ENCODE data around the gene ZBTB4.
A peak's percentile ranks its signal among the peaks of the same experiment; 100 is the strongest.

ZBTB4 gene

DNA sequence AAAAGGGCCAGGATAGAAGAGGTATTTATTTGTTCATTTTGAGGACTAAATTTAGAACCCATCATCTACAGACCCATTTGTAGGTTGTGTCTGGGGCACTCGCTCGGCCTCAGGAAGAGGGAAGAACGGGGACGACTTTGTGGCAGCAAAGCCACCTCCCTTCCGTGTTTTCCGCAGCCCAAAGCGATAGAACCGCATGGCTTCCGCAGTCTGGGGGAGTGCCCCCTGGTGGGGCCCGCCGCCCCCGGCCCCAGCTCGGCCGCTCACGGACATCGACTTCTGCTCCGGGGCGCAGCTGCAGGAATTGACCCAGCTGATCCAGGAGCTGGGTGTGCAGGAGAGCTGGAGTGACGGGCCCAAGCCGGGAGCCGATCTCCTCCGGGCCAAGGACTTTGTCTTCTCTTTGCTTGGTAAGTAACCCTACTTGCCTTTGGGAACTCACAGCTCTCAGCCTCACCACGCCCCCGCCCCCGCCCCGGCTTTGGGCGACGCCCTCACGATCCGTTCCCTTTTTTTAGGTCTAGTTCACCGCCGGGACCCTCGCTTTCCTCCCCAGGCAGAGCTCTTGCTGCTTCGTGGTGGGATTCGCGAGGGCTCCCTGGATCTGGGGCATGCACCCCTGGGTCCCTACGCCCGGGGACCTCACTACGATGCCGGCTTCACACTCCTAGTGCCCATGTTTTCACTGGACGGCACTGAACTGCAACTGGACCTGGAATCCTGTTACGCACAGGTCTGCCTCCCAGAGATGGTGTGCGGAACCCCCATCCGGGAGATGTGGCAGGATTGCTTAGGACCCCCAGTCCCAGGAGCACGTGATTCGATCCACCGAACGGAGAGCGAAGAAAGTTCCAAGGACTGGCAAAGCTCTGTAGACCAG is 43.5 kb downstream of the ZBTB4 start:
- Histone ChIP-seq H2BK12ac (ENCODE audit: low read length) (no peak overlapping the region), H3K9ac (ENCODE audit: low read length) (peak overlapping the region; percentile 31), H3K9me3 (ENCODE audit: insufficient read depth, low read depth, low read length) (peaks cover 5% of the 10 kb centered on the region), H3K36me3 (ENCODE audit: control insufficient read depth in 1 of 2, insufficient read depth in 2 of 2, low read length in 2 of 2) (no peaks in the 10 kb centered on the region), H3K18ac (ENCODE audit: low read length) (peak overlapping the region; percentile 55), H2BK120ac (ENCODE audit: insufficient read depth, low read length, poor library complexity) (peak overlapping the region; percentile 57), H2AFZ (ENCODE audit: insufficient read depth, low read length, poor library complexity) (peak overlapping the region; percentile 53), H3K27ac (ENCODE audit: low read depth, low read length) (peak overlapping the region; percentile 45), H3K4ac (ENCODE audit: low read depth, low read length) (peak overlapping the region; percentile 27), H3K79me2 (ENCODE audit: control insufficient read depth, insufficient read depth, low read length, poor library complexity) (peaks cover 4% of the 10 kb centered on the region), H4K8ac (ENCODE audit: low read depth, low read length) (peak overlapping the region; percentile 74), H4K91ac (ENCODE audit: low read depth, low read length) (peak overlapping the region; percentile 62), H2AK5ac (ENCODE audit: low read length) (peak overlapping the region; percentile 73), H3K23ac (ENCODE audit: low read length) (no peak overlapping the region), H3K4me1 (ENCODE audit: control insufficient read depth in 1 of 2, insufficient read depth in 2 of 2, low read length in 2 of 2) (peaks cover 25 to 33% of the 10 kb centered on the region in 2 experiments), H2BK5ac (ENCODE audit: low read depth, low read length, poor library complexity) (peak overlapping the region; percentile 20), H3K4me3 (ENCODE audit: low read depth, low read length) (peak overlapping the region; percentile 53), H3K14ac (ENCODE audit: low read length) (peak overlapping the region; percentile 52), H3K79me1 (ENCODE audit: low read length) (peaks cover 18% of the 10 kb centered on the region), H3K27me3 (ENCODE audit: insufficient read depth, low read length) (peaks cover 18% of the 10 kb centered on the region), H4K12ac (ENCODE audit: low read depth, low read length) (peak overlapping the region; percentile 62), H3K4me2 (ENCODE audit: low read length) (peak overlapping the region; percentile 94)
- DNase-seq, result peak; percentile 35 to 59
- no CpG with 5 or more reads among the region's 49 CpGs for WGBS (ENCODE audit: extremely low coverage, insufficient coverage, insufficient read length)

DNA sequence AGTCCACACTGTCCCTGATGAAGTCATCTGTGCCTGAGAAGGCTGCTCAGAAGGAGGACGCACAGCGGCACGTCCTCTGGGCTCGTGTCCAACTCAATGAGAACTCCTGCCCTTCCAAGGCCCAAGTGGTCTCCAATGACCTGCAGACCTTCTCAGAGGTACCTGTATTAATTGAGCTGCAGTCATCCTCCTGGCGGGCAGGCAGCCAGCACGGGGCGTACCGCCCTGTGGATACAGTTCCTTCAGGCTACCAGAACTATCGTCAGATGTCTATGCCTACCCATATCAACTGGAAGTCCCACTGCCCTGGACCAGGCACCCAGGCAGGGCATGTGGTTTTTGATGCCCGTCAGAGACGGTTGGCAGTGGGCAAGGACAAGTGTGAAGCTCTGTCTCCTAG is 47.1 kb downstream of the ZBTB4 start:
- no peak overlapping the region for H3K4me2 ChIP-seq (ENCODE audit: low read length)
- H4K12ac ChIP-seq (ENCODE audit: low read depth, low read length), result no peak overlapping the region
- H3K4ac ChIP-seq (ENCODE audit: low read depth, low read length), result no peak overlapping the region
- H2BK120ac ChIP-seq (ENCODE audit: insufficient read depth, low read length, poor library complexity), result no peak overlapping the region
- no peak overlapping the region for H2BK5ac ChIP-seq (ENCODE audit: low read depth, low read length, poor library complexity)
- peaks cover 2% of the 10 kb centered on the region for H3K79me2 ChIP-seq (ENCODE audit: control insufficient read depth, insufficient read depth, low read length, poor library complexity)
- no peaks in the 10 kb centered on the region for H3K27me3 ChIP-seq (ENCODE audit: insufficient read depth, low read length)
- H4K8ac ChIP-seq (ENCODE audit: low read depth, low read length), result no peak overlapping the region
- H3K79me1 ChIP-seq (ENCODE audit: low read length), result peaks cover 12% of the 10 kb centered on the region
- H3K36me3 ChIP-seq (ENCODE audit: control insufficient read depth in 1 of 2, insufficient read depth in 2 of 2, low read length in 2 of 2), result no peaks in the 10 kb centered on the region
- no peak overlapping the region for H3K18ac ChIP-seq (ENCODE audit: low read length)
- no peak overlapping the region for H2BK12ac ChIP-seq (ENCODE audit: low read length)
- no peak overlapping the region for H3K14ac ChIP-seq (ENCODE audit: low read length)
- peaks cover 5% of the 10 kb centered on the region for H3K9me3 ChIP-seq (ENCODE audit: insufficient read depth, low read depth, low read length)
- no peak overlapping the region for H3K27ac ChIP-seq (ENCODE audit: low read depth, low read length)
- peaks cover 8 to 10% of the 10 kb centered on the region in 2 experiments for H3K4me1 ChIP-seq (ENCODE audit: control insufficient read depth in 1 of 2, insufficient read depth in 2 of 2, low read length in 2 of 2)
- no CpG with 5 or more reads among the region's 11 CpGs for WGBS (ENCODE audit: extremely low coverage, insufficient coverage, insufficient read length)
- H3K4me3 ChIP-seq (ENCODE audit: low read depth, low read length), result no peak overlapping the region
- H3K9ac ChIP-seq (ENCODE audit: low read length), result no peak overlapping the region
- no peak for DNase-seq
- no peak overlapping the region for H2AFZ ChIP-seq (ENCODE audit: insufficient read depth, low read length, poor library complexity)
- no peak overlapping the region for H2AK5ac ChIP-seq (ENCODE audit: low read length)
- H4K91ac ChIP-seq (ENCODE audit: low read depth, low read length), result no peak overlapping the region
- H3K23ac ChIP-seq (ENCODE audit: low read length), result no peak overlapping the region

DNA sequence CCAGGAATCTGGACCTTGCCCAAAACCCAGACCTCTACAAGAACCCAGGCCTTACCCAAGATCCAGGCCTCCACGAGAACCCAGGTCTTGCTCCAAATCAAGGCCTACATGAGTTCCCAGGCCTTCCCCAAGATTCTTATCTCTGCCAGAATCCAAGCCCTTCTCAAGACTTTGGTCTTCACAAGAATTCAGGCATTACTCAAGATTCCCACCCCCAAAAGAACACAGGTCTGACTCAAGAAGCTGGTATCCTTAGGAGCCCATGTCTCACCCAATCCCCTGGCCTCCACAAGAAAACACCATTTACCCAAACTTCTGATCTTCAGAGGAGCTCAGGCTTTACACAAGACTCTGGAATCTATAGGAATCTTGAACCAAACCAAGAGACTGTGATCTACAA is 48.2 kb downstream of the ZBTB4 start:
- Histone ChIP-seq H3K9ac (ENCODE audit: low read length) (no peak overlapping the region), H2AK5ac (ENCODE audit: low read length) (no peak overlapping the region), H4K8ac (ENCODE audit: low read depth, low read length) (no peak overlapping the region), H2BK120ac (ENCODE audit: insufficient read depth, low read length, poor library complexity) (no peak overlapping the region), H3K23ac (ENCODE audit: low read length) (no peak overlapping the region), H2BK12ac (ENCODE audit: low read length) (no peak overlapping the region), H3K27me3 (ENCODE audit: insufficient read depth, low read length) (no peaks in the 10 kb centered on the region), H2BK5ac (ENCODE audit: low read depth, low read length, poor library complexity) (no peak overlapping the region), H3K4me3 (ENCODE audit: low read depth, low read length) (no peak overlapping the region), H4K12ac (ENCODE audit: low read depth, low read length) (no peak overlapping the region), H3K4me1 (ENCODE audit: control insufficient read depth in 1 of 2, insufficient read depth in 2 of 2, low read length in 2 of 2) (peaks cover 2% of the 10 kb centered on the region in 2 experiments), H4K91ac (ENCODE audit: low read depth, low read length) (no peak overlapping the region), H3K4me2 (ENCODE audit: low read length) (no peak overlapping the region), H3K18ac (ENCODE audit: low read length) (no peak overlapping the region), H3K79me1 (ENCODE audit: low read length) (peaks cover 6% of the 10 kb centered on the region), H3K14ac (ENCODE audit: low read length) (no peak overlapping the region), H3K79me2 (ENCODE audit: control insufficient read depth, insufficient read depth, low read length, poor library complexity) (peaks cover 2% of the 10 kb centered on the region), H3K4ac (ENCODE audit: low read depth, low read length) (no peak overlapping the region), H3K36me3 (ENCODE audit: control insufficient read depth in 1 of 2, insufficient read depth in 2 of 2, low read length in 2 of 2) (no peaks in the 10 kb centered on the region), H3K27ac (ENCODE audit: low read depth, low read length) (no peak overlapping the region), H2AFZ (ENCODE audit: insufficient read depth, low read length, poor library complexity) (no peak overlapping the region), H3K9me3 (ENCODE audit: insufficient read depth, low read depth, low read length) (peaks cover 3% of the 10 kb centered on the region)
- WGBS (ENCODE audit: extremely low coverage, insufficient coverage, insufficient read length), result no CpG with 5 or more reads among the region's 1 CpG
- DNase-seq, result no peak

DNA sequence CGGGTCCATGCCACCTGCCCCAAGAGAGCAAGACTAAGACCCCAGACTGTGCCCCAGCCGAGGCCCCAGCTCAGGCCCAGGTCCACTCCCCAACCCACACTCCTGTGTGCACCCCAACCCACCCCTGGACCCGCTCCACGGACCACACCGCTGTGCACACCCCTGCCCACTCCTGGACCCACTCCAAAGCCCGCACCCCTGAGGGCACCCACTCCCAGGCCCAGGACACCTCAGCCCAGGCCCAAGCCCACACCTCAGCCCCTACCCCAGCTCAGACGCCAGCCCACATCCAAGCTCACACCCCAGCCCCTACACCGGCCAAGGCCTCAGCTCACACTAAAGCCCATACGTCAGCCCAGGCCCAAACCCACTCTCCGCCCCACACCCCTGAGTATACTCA is 49.7 kb downstream of the ZBTB4 start:
- Histone ChIP-seq H2AK5ac (ENCODE audit: low read length) (no peak overlapping the region), H3K4me2 (ENCODE audit: low read length) (no peak overlapping the region), H4K8ac (ENCODE audit: low read depth, low read length) (no peak overlapping the region), H2AFZ (ENCODE audit: insufficient read depth, low read length, poor library complexity) (no peak overlapping the region), H3K4ac (ENCODE audit: low read depth, low read length) (no peak overlapping the region), H3K9me3 (ENCODE audit: insufficient read depth, low read depth, low read length) (peaks cover 7% of the 10 kb centered on the region), H3K14ac (ENCODE audit: low read length) (no peak overlapping the region), H4K91ac (ENCODE audit: low read depth, low read length) (no peak overlapping the region), H2BK120ac (ENCODE audit: insufficient read depth, low read length, poor library complexity) (no peak overlapping the region), H3K79me1 (ENCODE audit: low read length) (no peaks in the 10 kb centered on the region), H3K4me1 (ENCODE audit: control insufficient read depth in 1 of 2, insufficient read depth in 2 of 2, low read length in 2 of 2) (no peaks in the 10 kb centered on the region), H3K27me3 (ENCODE audit: insufficient read depth, low read length) (no peaks in the 10 kb centered on the region), H2BK5ac (ENCODE audit: low read depth, low read length, poor library complexity) (no peak overlapping the region), H3K79me2 (ENCODE audit: control insufficient read depth, insufficient read depth, low read length, poor library complexity) (no peaks in the 10 kb centered on the region), H3K9ac (ENCODE audit: low read length) (no peak overlapping the region), H3K23ac (ENCODE audit: low read length) (no peak overlapping the region), H4K12ac (ENCODE audit: low read depth, low read length) (no peak overlapping the region), H3K27ac (ENCODE audit: low read depth, low read length) (no peak overlapping the region), H2BK12ac (ENCODE audit: low read length) (no peak overlapping the region), H3K4me3 (ENCODE audit: low read depth, low read length) (no peak overlapping the region), H3K18ac (ENCODE audit: low read length) (no peak overlapping the region), H3K36me3 (ENCODE audit: control insufficient read depth in 1 of 2, insufficient read depth in 2 of 2, low read length in 2 of 2) (no peaks in the 10 kb centered on the region)
- DNase-seq, result no peak
- no CpG with 5 or more reads among the region's 10 CpGs for WGBS (ENCODE audit: extremely low coverage, insufficient coverage, insufficient read length)

All from trophoblast cell (in vitro differentiated cells and primary cell).